Measurements from ENCODE around the gene ECE1.
A peak's percentile ranks its signal among the peaks of the same experiment; 100 is the strongest.

Gene ECE1

GRCh38 chr1:21318714-21319159 is 28.5 kb upstream of the ECE1 start:
- peak overlapping the region; percentile 94 to 95 for H3K27ac ChIP-seq
- H3K4me1 ChIP-seq, result peaks cover 7 to 98% (median 97%) of the 10 kb centered on the region in 4 donors
- DNase-seq, result peak; percentile 94 to 99
- H3K9me3 ChIP-seq, result no peaks in the 10 kb centered on the region
- intact Hi-C loops (cut with DNase I; ENCODE audit: low total_unique reads), result no loop called here
- TF ChIP-seq, protein P1, sequence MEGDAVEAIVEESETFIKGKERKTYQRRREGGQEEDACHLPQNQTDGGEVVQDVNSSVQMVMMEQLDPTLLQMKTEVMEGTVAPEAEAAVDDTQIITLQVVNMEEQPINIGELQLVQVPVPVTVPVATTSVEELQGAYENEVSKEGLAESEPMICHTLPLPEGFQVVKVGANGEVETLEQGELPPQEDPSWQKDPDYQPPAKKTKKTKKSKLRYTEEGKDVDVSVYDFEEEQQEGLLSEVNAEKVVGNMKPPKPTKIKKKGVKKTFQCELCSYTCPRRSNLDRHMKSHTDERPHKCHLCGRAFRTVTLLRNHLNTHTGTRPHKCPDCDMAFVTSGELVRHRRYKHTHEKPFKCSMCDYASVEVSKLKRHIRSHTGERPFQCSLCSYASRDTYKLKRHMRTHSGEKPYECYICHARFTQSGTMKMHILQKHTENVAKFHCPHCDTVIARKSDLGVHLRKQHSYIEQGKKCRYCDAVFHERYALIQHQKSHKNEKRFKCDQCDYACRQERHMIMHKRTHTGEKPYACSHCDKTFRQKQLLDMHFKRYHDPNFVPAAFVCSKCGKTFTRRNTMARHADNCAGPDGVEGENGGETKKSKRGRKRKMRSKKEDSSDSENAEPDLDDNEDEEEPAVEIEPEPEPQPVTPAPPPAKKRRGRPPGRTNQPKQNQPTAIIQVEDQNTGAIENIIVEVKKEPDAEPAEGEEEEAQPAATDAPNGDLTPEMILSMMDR (IDR thresholded peaks at IDR 0.05), result no peak
- peak overlapping the region in 1 of 2 donors; percentile 8 for H3K4me3 ChIP-seq
- no peaks in the 10 kb centered on the region for H3K27me3 ChIP-seq
- peaks cover 0 to 4% (median 0%) of the 10 kb centered on the region in 3 donors for H3K36me3 ChIP-seq

- intact Hi-C loops (cut with DNase I; ENCODE audit: low total_unique reads), result no loop called here
- H3K4me3 ChIP-seq, result no peak overlapping the region
- TF ChIP-seq, protein P1 (IDR thresholded peaks at IDR 0.05), result no peak
- no peaks in the 10 kb centered on the region for H3K9me3 ChIP-seq
- H3K4me1 ChIP-seq, result peaks cover 10 to 98% (median 97%) of the 10 kb centered on the region in 4 donors
- H3K27ac ChIP-seq, result peak overlapping the region; percentile 94 to 95
- no peak for DNase-seq
- peaks cover 0 to 4% (median 0%) of the 10 kb centered on the region in 3 donors for H3K36me3 ChIP-seq
- H3K27me3 ChIP-seq, result no peaks in the 10 kb centered on the region
Measured at GRCh38 chr1:21318057-21318713, 27.9 kb upstream of the ECE1 start.

GRCh38 chr1:21317690-21318043 is 27.4 kb upstream of the ECE1 start:
- Histone ChIP-seq H3K4me3 (no peak overlapping the region), H3K9me3 (no peaks in the 10 kb centered on the region), H3K4me1 (peaks cover 15 to 98% (median 97%) of the 10 kb centered on the region in 4 donors), H3K36me3 (peaks cover 0 to 4% (median 0%) of the 10 kb centered on the region in 3 donors), H3K27me3 (no peaks in the 10 kb centered on the region), H3K27ac (peak overlapping the region; percentile 94 to 95)
- DNase-seq, result no peak
- intact Hi-C loops (cut with DNase I; ENCODE audit: low total_unique reads), result no loop called here
- TF ChIP-seq, protein P1 (IDR thresholded peaks at IDR 0.05), result no peak

DNA sequence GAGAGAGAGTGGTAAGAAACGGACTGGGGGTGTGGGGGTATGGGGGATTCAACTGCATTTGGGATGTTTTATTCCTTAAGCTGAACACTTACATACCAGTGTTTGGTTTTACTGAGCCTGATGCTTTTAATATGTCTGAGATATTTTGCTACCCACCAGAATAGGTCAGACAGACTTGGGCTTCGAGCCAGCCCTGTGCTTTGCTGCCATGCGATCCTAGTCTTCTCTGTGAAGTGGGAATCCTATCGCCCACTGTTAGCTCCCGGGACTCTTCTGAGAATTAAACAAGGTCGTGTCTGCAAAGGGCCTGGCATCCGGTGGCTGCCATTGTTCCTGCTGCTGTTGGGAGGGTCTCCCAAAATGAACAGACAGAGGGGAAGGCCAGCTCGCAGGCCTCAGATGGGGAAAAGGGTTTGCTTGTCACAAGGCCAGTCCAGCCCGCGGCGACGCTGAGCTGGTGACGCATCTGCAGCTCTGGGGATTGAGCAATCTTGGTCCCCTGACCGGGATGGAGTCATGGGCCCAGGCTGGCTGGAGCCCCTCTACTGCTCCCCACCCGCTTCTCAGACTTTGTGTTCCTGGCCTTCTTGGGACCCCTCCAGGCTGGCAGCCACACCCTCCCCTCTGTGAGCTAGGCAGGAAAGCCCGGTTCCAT is 26.9 kb upstream of the ECE1 start:
- H3K27ac ChIP-seq, result peak overlapping the region; percentile 94 to 95
- TF ChIP-seq, protein P1 (IDR thresholded peaks at IDR 0.05), result no peak
- peak; percentile 95 to 99 for DNase-seq
- H3K9me3 ChIP-seq, result no peaks in the 10 kb centered on the region
- peaks cover 16 to 98% (median 97%) of the 10 kb centered on the region in 4 donors for H3K4me1 ChIP-seq
- no peaks in the 10 kb centered on the region for H3K27me3 ChIP-seq
- H3K4me3 ChIP-seq, result peak overlapping the region in 1 of 2 donors; percentile 3
- H3K36me3 ChIP-seq, result peaks cover 0 to 4% (median 0%) of the 10 kb centered on the region in 3 donors
- intact Hi-C loops (cut with DNase I; ENCODE audit: low total_unique reads), result no loop called here

DNA sequence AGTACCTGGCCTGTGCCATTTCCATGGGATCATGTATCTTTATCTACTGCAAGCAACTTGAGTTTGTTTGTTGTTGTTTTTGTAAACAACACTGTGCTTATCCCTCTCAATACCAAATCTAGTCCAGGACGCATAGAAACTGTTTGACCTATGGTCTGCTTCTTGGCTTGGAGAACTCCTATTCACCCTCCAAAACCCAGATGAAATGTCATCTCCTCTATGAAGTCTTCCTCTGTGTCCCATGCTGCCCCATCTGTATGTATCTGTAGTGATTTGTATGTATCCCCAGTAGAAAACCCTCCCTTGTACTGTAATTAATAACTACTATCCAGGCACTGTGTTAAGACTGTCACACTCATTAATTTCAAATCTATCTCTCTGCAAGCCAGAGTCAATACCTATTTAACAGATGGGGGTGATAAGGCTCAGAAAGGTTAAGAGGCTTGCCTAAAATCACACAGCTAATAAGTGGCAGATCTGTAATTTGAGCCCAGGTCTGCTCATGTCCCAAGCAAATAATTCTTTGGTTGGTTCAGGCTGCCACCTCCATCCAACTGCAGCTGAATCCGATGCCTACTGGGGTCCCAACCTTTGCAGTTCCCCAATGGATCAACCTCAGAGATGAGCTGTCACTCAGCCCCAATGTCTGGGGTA is 24.6 kb upstream of the ECE1 start:
- Histone ChIP-seq H3K9me3 (no peaks in the 10 kb centered on the region), H3K4me1 (peaks cover 20 to 98% (median 94%) of the 10 kb centered on the region in 4 donors)

More for the DNA sequence above, 24.6 kb upstream of the ECE1 start:
- H3K4me3 ChIP-seq, result no peak overlapping the region
- H3K27ac ChIP-seq, result peak overlapping the region; percentile 94 to 95
- DNase-seq, result no peak
- TF ChIP-seq, protein P1 (IDR thresholded peaks at IDR 0.05), result no peak
- intact Hi-C loops (cut with DNase I; ENCODE audit: low total_unique reads), result no loop called here
- H3K36me3 ChIP-seq, result peaks cover 0 to 4% (median 0%) of the 10 kb centered on the region in 3 donors
- H3K27me3 ChIP-seq, result no peaks in the 10 kb centered on the region
